CD4-positive, alpha-beta memory T cell (primary cell): ENCODE results near the gene ACVR1. TPM values are rescaled to one million over a fixed set of nuclear protein-coding genes. Genes with fewer than 3 reads are reported as not detected.

Experiments used
- CTCF ChIA-PET: fragments of 350-600 bp; sonication (Branson Sonifier 250); formaldehyde crosslinking; loops from one replicate; lab custom pipeline; 2021; ENCODE audit warnings: inconsistent platforms; ENCODE audit not compliant: partially characterized antibody; lab: Charles Lee
- POLR2A ChIA-PET: fragments of 350-600 bp; sonication (Branson Sonifier 250); formaldehyde crosslinking; loops from one replicate; lab custom pipeline; 2021; ENCODE audit not compliant: partially characterized antibody; lab: Charles Lee
- DNase-seq, 5 donors: peaks; one replicate each; pipeline versions ENCODE4 v3.0.0 to v3.0.0-alpha.2; 2020 to 2022; ENCODE audit warnings: mixed read lengths in 1 of 5
- H3K27ac ChIP-seq: one replicate; pipeline ENCODE4 v1.7.0; 2013; ENCODE audit warnings: low read depth, low read length
- H3K27me3 ChIP-seq: 2 replicates; pipeline ENCODE4 v1.7.0; 2013; ENCODE audit warnings: mild to moderate bottlenecking, low read length, moderate library complexity; ENCODE audit not compliant: insufficient read depth
- H3K36me3 ChIP-seq: 2 replicates; pipeline ENCODE4 v1.7.0; 2013; ENCODE audit warnings: mild to moderate bottlenecking, low read length, moderate library complexity; ENCODE audit not compliant: insufficient read depth
- H3K4me1 ChIP-seq: 2 replicates; pipeline ENCODE4 v1.7.0; 2013; ENCODE audit warnings: mild to moderate bottlenecking, low read length, moderate library complexity; ENCODE audit not compliant: insufficient read depth
- H3K4me3 ChIP-seq, 2 donors: one replicate each; pipeline ENCODE4 v1.7.0; 2013; ENCODE audit warnings: low read length in 2 of 2, mild to moderate bottlenecking in 1 of 2
- H3K9me3 ChIP-seq, 2 donors: one replicate each; pipeline ENCODE4 v1.7.0; 2013; ENCODE audit warnings: low read length in 2 of 2, control low read depth in 1 of 2; ENCODE audit not compliant: control insufficient read depth in 1 of 2
- H3K27ac Mint-ChIP-seq, 7 donors: one replicate each; pipeline ENCODE4 v1.8.0; 2020 to 2021; ENCODE audit warnings: mixed read lengths in 7 of 7, mild to moderate bottlenecking in 6 of 7, inconsistent platforms in 3 of 7, moderate library complexity in 3 of 7
- H3K27me3 Mint-ChIP-seq, 2 donors: one replicate each; pipeline ENCODE4 v1.8.0; 2020 to 2021; ENCODE audit warnings: mixed read lengths in 2 of 2
- H3K36me3 Mint-ChIP-seq, 2 donors: one replicate each; pipeline ENCODE4 v1.8.0; 2020 to 2021; ENCODE audit warnings: mixed read lengths in 2 of 2, inconsistent platforms in 1 of 2, mild to moderate bottlenecking in 1 of 2
- H3K4me1 Mint-ChIP-seq, 4 donors: one replicate each; pipeline ENCODE4 v1.8.0; 2020 to 2021; ENCODE audit warnings: mixed read lengths in 4 of 4, mild to moderate bottlenecking in 1 of 4
- H3K4me3 Mint-ChIP-seq, 8 donors: one replicate each; pipeline ENCODE4 v1.8.0; 2020 to 2021; ENCODE audit warnings: mixed read lengths in 8 of 8, mild to moderate bottlenecking in 7 of 8, moderate library complexity in 6 of 8, inconsistent platforms in 3 of 8
- H3K9me3 Mint-ChIP-seq, 8 donors: one replicate each; pipeline ENCODE4 v1.8.0; 2020 to 2021; ENCODE audit warnings: mixed read lengths in 8 of 8, mild to moderate bottlenecking in 5 of 8, inconsistent platforms in 3 of 8, moderate library complexity in 1 of 8
- intact Hi-C: fragments of 100-400 bp; cut with micrococcal nuclease; formaldehyde crosslinking; loops from one replicate; pipeline ENCODE4 v1.15.1; 2023
- polyA plus RNA-seq, 2 donors: library from polyadenylated mRNA; unstranded; fragments of 300-500 nt; fragmentation: Illumina TruSeq; gene quantifications; one replicate each; pipeline ENCODE4 v1.2.3, GENCODE V29; 2021
- total RNA-seq, 2 experiments: library from RNA; stranded (reverse); gene quantifications; one replicate each; pipeline ENCODE4 v1.2.3, GENCODE V29; 2021

ACVR1 gene
- total and polyA plus RNA-seq, 4 experiments from 2014 or later = 16.1 to 31.9 (median 25.1) TPM

DNA sequence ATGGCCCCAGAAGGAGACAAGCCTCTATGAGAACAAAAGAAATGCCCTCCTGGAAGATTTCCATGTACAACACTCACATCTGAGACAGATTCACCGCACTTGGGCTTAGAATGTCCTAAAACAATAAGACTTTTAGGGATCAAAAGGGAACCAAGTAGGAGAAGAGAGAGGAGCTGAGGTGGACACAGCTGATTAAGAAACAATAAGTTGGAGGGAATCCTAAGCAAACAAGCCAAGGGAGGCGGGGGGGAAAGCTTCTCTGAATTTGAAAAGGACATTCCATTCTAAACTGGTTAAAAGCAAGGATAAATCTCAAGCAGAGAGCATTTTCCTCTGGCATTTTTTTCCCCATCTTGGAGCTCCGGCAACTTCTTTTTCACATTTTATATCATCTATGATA, 9.9 kb downstream of the ACVR1 start:
- CTCF ChIA-PET = interaction anchor here (1.0 to 2.7 kb wide), 3 partner anchors 11 to 36 kb away, joined by 3 to 12 read pairs (median 3); partner anchors contain the start of gene ACVR1
- H3K27ac Mint-ChIP-seq = no peak overlapping the region

DNA sequence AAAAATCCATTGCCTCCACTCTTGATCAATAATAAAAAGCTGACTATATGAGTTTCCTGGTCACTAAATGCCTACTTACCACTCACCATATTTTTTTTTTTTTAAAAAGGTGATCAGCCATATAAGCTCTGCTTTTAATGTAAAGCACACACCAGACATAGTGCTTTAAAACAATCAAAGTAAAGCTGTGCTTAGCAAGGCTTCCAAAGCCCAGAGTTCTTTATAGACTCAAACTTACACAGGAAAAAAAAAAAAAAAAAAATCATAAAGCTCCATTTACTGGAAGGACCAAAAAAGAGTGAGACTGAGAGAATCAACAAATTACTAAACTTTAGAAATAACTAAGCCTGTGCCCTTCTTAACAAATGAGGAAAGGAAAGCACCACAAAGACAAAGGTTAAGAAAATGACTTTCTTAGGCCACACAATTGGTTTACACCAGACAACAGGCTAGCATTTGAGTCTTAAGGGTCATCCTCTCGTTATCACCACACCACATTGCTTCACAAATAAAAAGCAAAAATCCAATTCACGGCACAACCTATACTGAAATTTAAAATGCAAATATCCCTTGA, 11.2 kb downstream of the ACVR1 start:
- DNase-seq = no peak
- peaks cover 37 to 55% (median 43%) of the 10 kb centered on the region in 4 donors for H3K4me1 Mint-ChIP-seq
- H3K27me3 ChIP-seq = no peaks in the 10 kb centered on the region
- H3K9me3 Mint-ChIP-seq = peaks cover 0 to 4% (median 0%) of the 10 kb centered on the region in 8 donors
- no peak overlapping the region for H3K4me3 Mint-ChIP-seq
- H3K4me1 ChIP-seq = peaks cover 41% of the 10 kb centered on the region
- no peaks in the 10 kb centered on the region for H3K27me3 Mint-ChIP-seq
- H3K27ac ChIP-seq = no peak overlapping the region
- H3K36me3 Mint-ChIP-seq = peaks cover under 1 to 1% of the 10 kb centered on the region in 2 donors
- H3K9me3 ChIP-seq = no peaks in the 10 kb centered on the region
- H3K36me3 ChIP-seq = no peaks in the 10 kb centered on the region
- ChIA-PET CTCF (interaction anchor here (1.0 to 1.4 kb wide), 5 partner anchors 12 to 373 kb away, joined by 3 to 8 read pairs (median 4); partner anchors contain the start of gene ACVR1), POLR2A (interaction anchor here (0.6 to 1.6 kb wide), 3 partner anchors 8 to 12 kb away, joined by 3 to 5 read pairs (median 3); no protein-coding TSS in a partner anchor)
- no peak overlapping the region for H3K4me3 ChIP-seq
- intact Hi-C loops = loop anchor here (5.0 kb wide), 1 partner anchor 37 kb away; no protein-coding TSS in a partner anchor
- H3K27ac Mint-ChIP-seq = no peak overlapping the region

More for the DNA sequence above, 9.9 kb downstream of the ACVR1 start:
- H3K27me3 ChIP-seq = no peaks in the 10 kb centered on the region
- H3K4me3 Mint-ChIP-seq = no peak overlapping the region
- intact Hi-C loops = loop anchor here (5.0 kb wide), 1 partner anchor 36 kb away; no protein-coding TSS in a partner anchor
- H3K27me3 Mint-ChIP-seq = no peaks in the 10 kb centered on the region
- H3K36me3 ChIP-seq = no peaks in the 10 kb centered on the region
- H3K4me1 ChIP-seq = peaks cover 50% of the 10 kb centered on the region
- H3K36me3 Mint-ChIP-seq = peaks cover 0 to 1% of the 10 kb centered on the region in 2 donors
- no peak overlapping the region for H3K4me3 ChIP-seq
- no peaks in the 10 kb centered on the region for H3K9me3 ChIP-seq
- DNase-seq = no peak
- POLR2A ChIA-PET = no interaction called here
- H3K4me1 Mint-ChIP-seq = peaks cover 43 to 62% (median 49%) of the 10 kb centered on the region in 4 donors
- no peak overlapping the region for H3K27ac ChIP-seq
- peaks cover 0 to 4% (median 0%) of the 10 kb centered on the region in 8 donors for H3K9me3 Mint-ChIP-seq

- Histone ChIP-seq H3K27me3 (no peaks in the 10 kb centered on the region), H3K27ac (no peak overlapping the region), H3K36me3 (no peaks in the 10 kb centered on the region), H3K9me3 (no peaks in the 10 kb centered on the region), H3K4me1 (peaks cover under 1% of the 10 kb centered on the region), H3K4me3 (no peak overlapping the region)
- intact Hi-C loops = no loop called here
- peaks cover 21 to 38% of the 10 kb centered on the region in 2 donors for H3K36me3 Mint-ChIP-seq
- H3K9me3 Mint-ChIP-seq = no peaks in the 10 kb centered on the region
- ChIA-PET CTCF (interaction anchor here (1.3 kb wide), 1 partner anchor 10 kb away, joined by 3 read pairs; no protein-coding TSS in a partner anchor), POLR2A (no interaction called here)
- DNase-seq = no peak
- H3K4me3 Mint-ChIP-seq = no peak overlapping the region
- peaks cover 14 to 26% (median 20%) of the 10 kb centered on the region in 4 donors for H3K4me1 Mint-ChIP-seq
- no peaks in the 10 kb centered on the region for H3K27me3 Mint-ChIP-seq
- H3K27ac Mint-ChIP-seq = peak overlapping the region in 2 of 7 donors; percentile 24 to 66
Measured at GRCh38 chr2:157858846-157859245, 17.3 kb downstream of the ACVR1 start.

- no peaks in the 10 kb centered on the region for H3K9me3 ChIP-seq
- no peak for DNase-seq
- POLR2A ChIA-PET = no interaction called here
- Mint-ChIP-seq H3K27me3 (no peaks in the 10 kb centered on the region), H3K27ac (peak overlapping the region in 3 of 7 donors; percentile 1 to 86 (median 62)), H3K9me3 (no peaks in the 10 kb centered on the region), H3K4me1 (peaks cover 21 to 35% (median 29%) of the 10 kb centered on the region in 4 donors), H3K4me3 (no peak overlapping the region), H3K36me3 (peaks cover 21 to 38% of the 10 kb centered on the region in 2 donors)
- intact Hi-C loops = no loop called here
- H3K27ac ChIP-seq = no peak overlapping the region
- CTCF ChIA-PET = interaction anchor here (1.3 kb wide), 1 partner anchor 11 kb away, joined by 3 read pairs; no protein-coding TSS in a partner anchor
- peaks cover 6% of the 10 kb centered on the region for H3K4me1 ChIP-seq
- H3K4me3 ChIP-seq = no peak overlapping the region
- H3K36me3 ChIP-seq = no peaks in the 10 kb centered on the region
- H3K27me3 ChIP-seq = no peaks in the 10 kb centered on the region
Measured at GRCh38 chr2:157857881-157858280, 18.2 kb downstream of the ACVR1 start.

GRCh38 chr2:157856187-157856515, 20.0 kb downstream of the ACVR1 start:
- peak overlapping the region in 5 of 7 donors; percentile 3 to 53 (median 10) for H3K27ac Mint-ChIP-seq

DNA sequence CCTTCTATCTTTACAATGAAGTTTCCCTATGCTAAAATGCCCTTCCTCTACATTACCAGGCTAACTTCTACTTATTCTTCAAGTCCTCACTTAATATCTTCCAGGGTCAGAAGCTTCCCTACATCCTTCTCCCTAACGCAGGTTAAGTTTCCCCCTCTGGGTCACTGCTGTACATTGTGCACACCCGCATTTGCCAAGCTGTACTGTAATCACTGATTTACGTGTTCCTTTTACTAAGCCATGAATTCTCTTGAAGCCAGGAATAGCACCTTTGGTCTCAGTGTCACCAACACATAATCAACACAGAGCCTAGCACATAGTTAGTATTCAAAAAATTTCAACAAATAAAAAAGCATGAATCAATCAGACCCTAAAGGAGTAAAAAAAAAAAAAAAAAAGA, 22.3 kb downstream of the ACVR1 start:
- no peak for DNase-seq
- intact Hi-C loops = no loop called here
- H3K27me3 Mint-ChIP-seq = no peaks in the 10 kb centered on the region
- H3K9me3 Mint-ChIP-seq = no peaks in the 10 kb centered on the region
- peaks cover 6% of the 10 kb centered on the region for H3K4me1 ChIP-seq
- H3K4me1 Mint-ChIP-seq = peaks cover 27 to 34% (median 33%) of the 10 kb centered on the region in 4 donors
- peak overlapping the region in 1 of 7 donors; percentile 22 for H3K27ac Mint-ChIP-seq
- peaks cover 27 to 42% of the 10 kb centered on the region in 2 donors for H3K36me3 Mint-ChIP-seq
- H3K36me3 ChIP-seq = no peaks in the 10 kb centered on the region
- peak overlapping the region in 1 of 8 donors; percentile 13 for H3K4me3 Mint-ChIP-seq
- no peak overlapping the region for H3K4me3 ChIP-seq
- H3K27ac ChIP-seq = no peak overlapping the region
- ChIA-PET CTCF (interaction anchor here (0.6 to 1.1 kb wide), 3 partner anchors 47 to 213 kb away, joined by 3 to 5 read pairs (median 3); no protein-coding TSS in a partner anchor), POLR2A (no interaction called here)
- H3K9me3 ChIP-seq = no peaks in the 10 kb centered on the region
- H3K27me3 ChIP-seq = no peaks in the 10 kb centered on the region

More at GRCh38 chr2:157856187-157856515, 20.0 kb downstream of the ACVR1 start:
- no peaks in the 10 kb centered on the region for H3K27me3 ChIP-seq
- no peaks in the 10 kb centered on the region for H3K9me3 ChIP-seq
- no peaks in the 10 kb centered on the region for H3K36me3 ChIP-seq
- ChIA-PET CTCF (no interaction called here), POLR2A (no interaction called here)
- intact Hi-C loops = no loop called here
- no peak for DNase-seq
- Mint-ChIP-seq H3K9me3 (no peaks in the 10 kb centered on the region), H3K36me3 (peaks cover 22 to 38% of the 10 kb centered on the region in 2 donors), H3K4me1 (peaks cover 23 to 39% (median 33%) of the 10 kb centered on the region in 4 donors), H3K4me3 (no peak overlapping the region), H3K27me3 (no peaks in the 10 kb centered on the region)
- no peak overlapping the region for H3K4me3 ChIP-seq
- no peak overlapping the region for H3K27ac ChIP-seq
- peaks cover 6% of the 10 kb centered on the region for H3K4me1 ChIP-seq

- POLR2A ChIA-PET = no interaction called here
- intact Hi-C loops = no loop called here
Measured at GRCh38 chr2:157853211-157853610, 22.9 kb downstream of the ACVR1 start.

More at GRCh38 chr2:157853211-157853610, 22.9 kb downstream of the ACVR1 start:
- H3K36me3 Mint-ChIP-seq = peaks cover 30 to 46% of the 10 kb centered on the region in 2 donors
- Histone ChIP-seq H3K4me1 (peaks cover 6% of the 10 kb centered on the region), H3K4me3 (no peak overlapping the region), H3K9me3 (no peaks in the 10 kb centered on the region), H3K36me3 (no peaks in the 10 kb centered on the region), H3K27me3 (no peaks in the 10 kb centered on the region), H3K27ac (no peak overlapping the region)
- H3K9me3 Mint-ChIP-seq = no peaks in the 10 kb centered on the region
- H3K4me1 Mint-ChIP-seq = peaks cover 27 to 34% (median 33%) of the 10 kb centered on the region in 4 donors
- CTCF ChIA-PET = interaction anchor here (0.8 to 1.1 kb wide), 2 partner anchors 48 to 172 kb away, joined by 3 to 5 read pairs; no protein-coding TSS in a partner anchor
- no peak overlapping the region for H3K4me3 Mint-ChIP-seq
- H3K27ac Mint-ChIP-seq = peak overlapping the region in 2 of 7 donors; percentile 24
- DNase-seq = no peak
- no peaks in the 10 kb centered on the region for H3K27me3 Mint-ChIP-seq
